Ovary (tissue), 9 donors: ENCODE measurements around the gene CRYGD. TPM values are rescaled to one million over a fixed set of nuclear protein-coding genes. Genes with fewer than 3 reads are reported as not detected.
"Not testable (repeated sequence)": the region's sequence is repeated elsewhere in the genome, so short reads cannot be mapped to it uniquely, and the experiment has no call there.

Experiments
- DNase-seq, 5 donors: peaks; one replicate each; pipeline ENCODE4 v3.0.0-alpha.2; 2019 to 2020
- H3K27ac ChIP-seq, 2 donors: fragments of 200-600 bp; one replicate each; pipeline versions ENCODE4 v1.5.1 to v1.8.0; 2019 to 2022
- H3K27me3 ChIP-seq: fragments of 200-600 bp; one replicate; pipeline ENCODE4 v1.8.0; 2022
- H3K36me3 ChIP-seq: fragments of 200-600 bp; sonication (generic); one replicate; pipeline ENCODE4 v1.5.1; 2019
- H3K4me1 ChIP-seq: one replicate; pipeline ENCODE4 v1.8.1; 2013; ENCODE audit warnings: mild to moderate bottlenecking, moderate library complexity; ENCODE audit not compliant: insufficient read depth
- H3K4me3 ChIP-seq: fragments of 200-600 bp; sonication (generic); one replicate; pipeline ENCODE4 v1.5.1; 2017
- H3K9me3 ChIP-seq, 2 donors: fragments of 200-600 bp in 1 of 2; sonication (generic) in 1 of 2; one replicate each; pipeline versions ENCODE4 v1.5.1 to v1.8.1; 2013 to 2019; ENCODE audit warnings: mild to moderate bottlenecking in 1 of 2, moderate library complexity in 1 of 2
- CTCF ChIP-seq, 3 donors: fragments of 450-650 bp in 2 of 3; fragments of 200-600 bp in 1 of 3; IDR thresholded peaks; one replicate each; pipeline versions ENCODE4 v1.5.1 to v1.8.0; 2016 to 2022; ENCODE audit warnings: antibody characterized with exemption in 3 of 3, mild to moderate bottlenecking in 1 of 3
- EP300 ChIP-seq: sonication (generic); formaldehyde crosslinking; IDR thresholded peaks from one replicate; pipeline ENCODE4 v1.6.1; 2017; ENCODE audit warnings: antibody characterized with exemption
- POLR2A ChIP-seq: fragments of 450-650 bp; IDR thresholded peaks from one replicate; pipeline ENCODE4 v1.6.1; 2017; ENCODE audit warnings: antibody characterized with exemption, mild to moderate bottlenecking, moderate library complexity
- WGBS, 3 donors: extraction: QIAGEN DNeasy Blood & Tissue Kit in 1 of 3; methylation state at CpG; one replicate each; pipeline versions ENCODE4 v1.1.5 to v1.1.7; 2013 to 2017; 5-methylcytosine and 5-hydroxymethylcytosine counted together
- intact Hi-C, 4 donors: fragments of 100-400 bp; cut with DNase I; formaldehyde crosslinking; loops; one replicate each; pipeline versions ENCODE4 v1.11.0 to v1.15.1; 2022 to 2023
- polyA plus RNA-seq, 2 donors: library from polyadenylated mRNA; stranded (reverse); fragments of 200-250 nt in 1 of 2; fragments of 350-450 nt in 1 of 2; fragmentation: Illumina TruSeq in 1 of 2; extraction: RNeasy Lipid Tissue Mini Kit (QIAGEN cat#74804) in 1 of 2; gene quantifications; one replicate each; pipeline ENCODE4 v1.2.3, GENCODE V29; 2013 to 2014
- total RNA-seq, 7 donors: library from RNA; depleted of rRNA in 2 of 7; stranded (reverse); fragments of >200 nt in 2 of 7; fragmentation: NEBNext Ultra II Directional in 3 of 7; extraction: Animal tissue kit (Norgen Biotek cat#: 25700) in 3 of 7; gene quantifications; one replicate each; pipeline versions ENCODE4 v1.1.0 to v1.2.4, GENCODE V29; 2016 to 2023
- donor health status: DM: no; HTN: no; CAD: no; lungs with moderate emphysema.
- donor health status: DM: no; HTN: no; CAD: no.
- donor health status: Bipolar disorder and iron deficiency.
- donor health status: DM: yes; HTN: yes; CAD: no.
- donor health status: DM: no; HTN: no; CAD: no.
- donor health status: DM: yes; HTN: yes; CAD: no.

Gene CRYGD
- total and polyA plus RNA-seq, 9 donors, result 1.5 to 7.3 (median 3.8) TPM; not detected in 1

- H3K27me3 ChIP-seq, result no peaks in the 10 kb centered on the region
- H3K9me3 ChIP-seq, result no peaks in the 10 kb centered on the region
- no peaks in the 10 kb centered on the region for H3K4me1 ChIP-seq
- intact Hi-C loops, result no loop called here
- 60 to 71% (median 64%) methylated on average over 7 of the region's 7 CpGs for WGBS, 3 donors
- H3K4me3 ChIP-seq, result no peak overlapping the region
- DNase-seq, result no peak
- TF ChIP-seq POLR2A (no peak), EP300 (no peak), CTCF (IDR thresholded peaks at IDR 0.05) (no peak)
- no peaks in the 10 kb centered on the region for H3K36me3 ChIP-seq
- no peak overlapping the region for H3K27ac ChIP-seq
These were observed 11.4 kb downstream of the CRYGD start for GRCh38 chr2:208112969-208113368.

- intact Hi-C loops, H3K4me3 ChIP-seq, DNase-seq, H3K9me3 ChIP-seq, H3K36me3 ChIP-seq, H3K27me3 ChIP-seq, H3K4me1 ChIP-seq, H3K27ac ChIP-seq: not testable (repeated sequence)
- 3 to 10% (median 3%) methylated on average over 21 to 36 of the region's 36 CpGs for WGBS, 3 donors
These were observed 12.0 kb downstream of the CRYGD start for GRCh38 chr2:208112273-208112745.

GRCh38 chr2:208103616-208104015 is 20.7 kb downstream of the CRYGD start:
- TF ChIP-seq CTCF (IDR thresholded peaks at IDR 0.05) (no peak), POLR2A (no peak), EP300 (no peak)
- no peaks in the 10 kb centered on the region for H3K36me3 ChIP-seq
- no peak overlapping the region for H3K27ac ChIP-seq
- H3K9me3 ChIP-seq, result no peaks in the 10 kb centered on the region
- DNase-seq, result no peak
- no peaks in the 10 kb centered on the region for H3K27me3 ChIP-seq
- 75 to 80% (median 76%) methylated on average over 3 of the region's 3 CpGs for WGBS, 3 donors
- no peaks in the 10 kb centered on the region for H3K4me1 ChIP-seq
- no peak overlapping the region for H3K4me3 ChIP-seq
- intact Hi-C loops, result loop anchor here in 2 of 4 donors (10.0 kb wide), 1 partner anchor 151 kb away; the partner anchor contains the start of gene IDH1 (in 2 of the 2)

GRCh38 chr2:208101716-208102631 is 22.4 kb downstream of the CRYGD start:
- Histone ChIP-seq H3K4me1 (no peaks in the 10 kb centered on the region), H3K36me3 (no peaks in the 10 kb centered on the region), H3K4me3 (no peak overlapping the region), H3K27ac (no peak overlapping the region), H3K9me3 (no peaks in the 10 kb centered on the region), H3K27me3 (no peaks in the 10 kb centered on the region)
- 39 to 48% (median 42%) methylated on average over 10 of the region's 10 CpGs for WGBS, 3 donors
- DNase-seq, result no peak
- intact Hi-C loops, result loop anchor here in 2 of 4 donors (10.0 kb wide), 1 partner anchor 153 kb away; the partner anchor contains the start of gene IDH1 (in 2 of the 2)
- TF ChIP-seq EP300 (no peak), CTCF (IDR thresholded peaks at IDR 0.05) (peak in 2 of 3 donors; percentile 34 to 35), POLR2A (no peak)
